HK-2 (cell line): ENCODE results near the gene ORAI2.
"Not testable (repeated sequence)": the region's sequence is repeated elsewhere in the genome, so short reads cannot be mapped to it uniquely, and the experiment has no call there.

Source experiments
- DNase-seq: peaks from one replicate; pipeline ENCODE4 v3.0.0-alpha.2; 2018; ENCODE audit not compliant: unreplicated experiment

Gene ORAI2

DNA sequence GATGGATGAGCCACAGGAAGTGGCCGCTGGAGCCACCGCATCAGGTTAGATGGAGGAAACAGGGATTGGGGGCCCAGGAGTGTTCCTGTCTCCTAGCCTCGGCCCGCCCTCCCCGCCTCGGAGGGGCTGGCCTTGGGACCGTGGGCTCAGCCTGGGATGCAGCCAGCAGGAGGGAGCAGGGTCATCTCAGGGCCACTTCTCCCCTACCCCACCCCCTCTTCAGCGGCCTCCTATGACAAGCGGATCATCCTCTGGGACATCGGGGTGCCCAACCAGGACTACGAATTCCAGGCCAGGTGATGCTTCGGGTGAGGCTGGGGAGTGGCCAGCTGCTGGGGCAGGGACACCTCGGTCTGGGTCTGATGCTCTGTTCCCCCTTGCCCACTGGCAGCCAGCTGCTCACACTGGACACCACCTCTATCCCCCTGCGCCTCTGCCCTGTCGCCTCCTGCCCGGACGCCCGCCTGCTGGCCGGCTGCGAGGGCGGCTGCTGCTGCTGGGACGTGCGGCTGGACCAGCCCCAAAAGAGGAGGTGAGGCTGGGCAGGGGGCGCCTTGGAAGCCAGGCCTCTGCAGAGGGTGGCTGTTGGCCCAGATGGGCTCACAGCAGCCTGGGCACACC lies 36.1 kb downstream of the ORAI2 start:
- DNase-seq: no peak

DNA sequence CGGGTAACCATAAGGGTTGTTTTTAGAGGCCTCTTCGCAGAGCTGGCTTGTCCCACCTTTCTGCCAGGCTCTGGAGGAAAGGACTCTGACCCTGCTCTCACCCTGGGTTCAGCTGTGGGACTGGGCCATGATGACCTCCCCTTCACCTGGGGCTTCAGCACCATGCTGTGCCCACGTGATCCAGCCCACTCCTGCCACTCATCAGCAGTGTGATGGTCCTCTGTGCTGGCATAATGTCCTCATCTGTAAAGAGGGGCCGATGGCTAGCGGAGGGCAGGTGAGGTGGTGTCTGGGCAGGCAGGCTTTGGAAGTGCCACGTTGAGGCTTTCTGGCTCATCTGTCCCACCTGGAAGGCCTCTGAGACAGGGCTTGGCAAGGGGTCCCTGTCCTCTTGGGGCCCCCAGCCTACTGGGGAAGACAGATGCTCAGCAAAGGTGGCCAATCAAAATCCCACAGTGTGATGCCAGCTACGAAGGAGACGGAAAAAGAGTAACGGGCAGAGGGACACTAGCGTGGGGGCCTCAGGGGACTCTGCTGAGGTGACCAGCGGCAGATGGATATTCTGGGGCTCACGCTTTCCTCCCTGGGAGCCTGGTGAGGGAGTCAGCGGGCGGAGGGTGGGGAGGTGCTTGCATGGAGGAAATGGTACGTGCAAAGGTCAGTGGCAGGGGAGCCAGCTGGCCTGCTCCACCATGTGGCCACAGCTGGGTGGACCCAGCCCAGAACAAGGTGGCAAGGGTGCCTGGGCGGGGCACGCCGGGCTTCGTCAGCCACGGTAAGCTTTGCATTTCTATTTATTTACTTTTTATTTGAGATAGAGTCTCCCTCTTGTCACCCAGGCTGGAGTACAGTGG lies 36.8 kb downstream of the ORAI2 start:
- DNase-seq: no peak

- DNase-seq: no peak
Observed at GRCh38 chr7:102471791-102472125, 38.4 kb downstream of the ORAI2 start.

- DNase-seq: no peak
Observed at GRCh38 chr7:102472126-102473041, 39.0 kb downstream of the ORAI2 start.

DNA sequence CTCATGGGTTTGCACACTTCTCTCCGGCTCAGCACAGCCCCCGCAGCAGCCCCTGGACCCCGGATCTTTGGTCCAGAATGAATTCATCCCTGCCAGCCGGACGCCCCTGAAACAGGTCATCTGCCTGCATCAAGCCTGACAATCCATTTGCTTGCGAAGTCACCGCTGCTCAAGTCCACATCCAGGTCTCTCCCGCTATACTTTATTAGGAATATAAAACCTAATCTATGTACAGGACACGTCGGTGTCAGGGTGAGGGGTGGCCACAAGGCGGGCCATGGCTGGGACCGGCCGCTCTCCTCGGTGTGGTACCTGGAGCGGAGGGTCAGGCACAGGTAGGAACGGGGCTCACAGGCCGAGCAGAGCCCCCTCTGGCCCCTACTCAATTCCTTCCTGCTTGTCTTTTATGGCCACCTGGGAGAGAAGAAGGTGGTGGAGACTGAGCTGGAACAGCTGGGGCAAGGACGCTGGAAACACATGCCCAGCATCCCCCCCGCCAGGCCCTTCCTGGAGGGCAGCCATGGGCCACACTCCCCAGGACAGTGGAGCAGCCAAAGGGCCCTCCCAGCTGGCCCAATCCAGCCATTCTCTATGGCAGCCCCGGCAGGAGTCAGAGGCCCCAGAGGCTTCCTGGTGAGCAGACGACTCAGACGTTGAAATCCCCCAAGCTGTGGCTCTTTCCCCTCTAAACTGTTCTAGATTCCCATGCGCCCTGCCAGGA lies 40.1 kb downstream of the ORAI2 start:
- DNase-seq: no peak

- not testable (repeated sequence) for DNase-seq
Observed at GRCh38 chr7:102474116-102474515, 40.7 kb downstream of the ORAI2 start.

- DNase-seq: not testable (repeated sequence)
Observed at GRCh38 chr7:102474736-102475435, 41.5 kb downstream of the ORAI2 start.

GRCh38 chr7:102478314-102479208 lies 45.2 kb downstream of the ORAI2 start, which contains the start of gene POLR2J:
TSS of gene POLR2J (minus strand) at chr7:102478922. CDS start at chr7:102478860, 62 bp downstream.
- peak; percentile 71 for DNase-seq

GRCh38 chr7:102479209-102479584 lies 45.8 kb downstream of the ORAI2 start:
- DNase-seq: not testable (repeated sequence)

DNA sequence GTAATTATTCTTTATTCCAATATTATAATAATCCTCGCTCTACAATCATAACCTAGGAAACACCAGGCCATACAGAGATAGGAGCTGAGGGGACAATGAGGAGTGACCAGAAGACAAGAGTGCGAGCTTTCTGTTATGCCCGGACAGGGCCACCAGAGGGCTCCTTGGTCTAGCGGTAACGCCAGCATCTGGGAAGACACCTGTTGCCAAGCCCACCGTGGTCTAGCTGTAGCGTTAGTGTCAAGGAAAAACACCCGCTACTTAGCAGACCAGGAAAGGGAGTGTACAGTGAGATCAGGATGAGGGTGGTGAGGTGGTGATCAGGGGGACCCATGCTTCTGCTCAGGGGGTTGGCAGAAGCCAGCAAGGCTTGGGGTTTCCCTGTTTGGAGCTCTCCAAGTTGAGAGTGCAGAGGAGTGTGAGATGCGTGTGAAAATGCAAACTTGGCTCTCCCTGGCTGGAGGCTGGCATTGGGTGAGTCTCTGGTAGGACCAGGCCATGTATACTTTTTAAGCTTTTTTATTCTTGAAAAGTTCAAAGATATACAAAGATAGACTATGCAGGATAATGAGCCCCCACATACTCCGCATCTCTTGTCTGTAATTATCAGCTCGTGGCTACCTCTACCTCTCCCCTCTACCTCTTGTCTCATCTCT lies 46.7 kb downstream of the ORAI2 start:
- not testable (repeated sequence) for DNase-seq

DNA sequence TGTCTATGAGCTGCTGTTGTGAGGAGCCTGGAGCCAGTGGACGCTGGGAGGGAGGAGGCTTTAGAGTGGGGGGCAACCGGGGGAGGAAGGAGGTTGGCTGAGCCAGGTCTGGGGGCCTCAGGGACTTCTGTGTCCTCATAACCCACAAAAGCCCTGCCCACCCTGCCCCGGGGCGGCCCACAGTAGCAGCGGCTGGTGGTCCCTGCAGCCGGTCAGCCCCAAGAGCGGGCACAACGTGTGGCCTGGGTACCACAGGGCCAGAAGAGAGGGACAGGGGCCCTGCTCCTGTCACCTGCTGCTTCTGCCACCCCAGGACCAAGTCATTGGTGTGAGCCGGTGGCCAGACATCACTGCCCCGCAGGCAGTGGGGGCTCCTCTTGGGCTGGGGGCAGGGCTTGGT lies 48.6 kb downstream of the ORAI2 start:
- not testable (repeated sequence) for DNase-seq

GRCh38 chr7:102484317-102484716 lies 50.9 kb downstream of the ORAI2 start:
- not testable (repeated sequence) for DNase-seq

DNA sequence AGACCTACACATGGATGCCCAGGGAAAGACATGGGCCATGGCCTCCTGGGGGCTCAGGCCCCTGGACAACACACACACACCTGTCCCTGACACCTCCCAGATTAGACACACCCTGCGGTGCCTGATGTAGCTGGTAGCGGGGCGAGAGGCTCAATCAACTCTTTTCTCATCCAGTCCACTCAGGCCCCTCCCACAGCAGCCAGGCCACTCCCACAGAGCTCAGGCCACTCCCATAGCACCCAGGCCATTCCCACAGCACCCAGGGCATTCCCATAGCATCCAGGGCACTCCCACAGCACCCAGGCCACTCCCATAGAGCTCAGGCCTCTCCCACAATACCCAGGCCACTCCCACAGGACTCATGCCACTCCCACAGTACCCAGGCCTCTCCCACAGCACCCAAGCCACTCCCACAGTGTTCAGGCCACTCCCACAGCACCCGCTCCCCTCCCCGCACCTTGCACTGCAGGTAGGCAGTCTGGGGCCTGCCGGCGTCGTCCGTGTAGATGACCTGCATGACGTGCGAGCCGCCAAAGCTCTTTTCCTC lies 57.2 kb downstream of the ORAI2 start:
- not testable (repeated sequence) for DNase-seq

GRCh38 chr7:102493220-102493935 lies 60.0 kb downstream of the ORAI2 start:
- DNase-seq: not testable (repeated sequence)

GRCh38 chr7:102494026-102494425 lies 60.7 kb downstream of the ORAI2 start:
- DNase-seq: not testable (repeated sequence)

GRCh38 chr7:102494473-102495149 lies 61.2 kb downstream of the ORAI2 start:
- not testable (repeated sequence) for DNase-seq

GRCh38 chr7:102496861-102497260 lies 63.5 kb downstream of the ORAI2 start:
- not testable (repeated sequence) for DNase-seq

- not testable (repeated sequence) for DNase-seq
Observed at GRCh38 chr7:102497308-102497707, 63.9 kb downstream of the ORAI2 start.
